ENCODE data around the gene GRIFIN.
A peak's percentile ranks its signal among the peaks of the same experiment; 100 is the strongest.

GRIFIN gene

GRCh38 chr7:2476298-2476697 lies at the start of gene GRIFIN:
TSS of gene GRIFIN (minus strand) at chr7:2476398. CDS start at chr7:2476383, 15 bp downstream.
- no peak for DNase-seq

GRCh38 chr7:2524808-2525657 lies 48.8 kb upstream of the GRIFIN start:
- DNase-seq, result no peak

- DNase-seq, result no peak
Measured at GRCh38 chr7:2523941-2524807, 48.0 kb upstream of the GRIFIN start.

- no peak for DNase-seq
Measured at GRCh38 chr7:2523461-2523936, 47.3 kb upstream of the GRIFIN start.

GRCh38 chr7:2522780-2523433 lies 46.7 kb upstream of the GRIFIN start:
- DNase-seq, result peak; percentile 38

- DNase-seq, result peak; percentile 80
Measured at GRCh38 chr7:2521952-2522591, 45.9 kb upstream of the GRIFIN start.

GRCh38 chr7:2521341-2521745 lies 45.1 kb upstream of the GRIFIN start:
- no peak for DNase-seq

GRCh38 chr7:2520761-2521290 lies 44.6 kb upstream of the GRIFIN start:
- no peak for DNase-seq

- peak; percentile 27 for DNase-seq
Measured at GRCh38 chr7:2520131-2520760, 44.0 kb upstream of the GRIFIN start.

- DNase-seq, result peak; percentile 89
Measured at GRCh38 chr7:2519119-2519930, 43.1 kb upstream of the GRIFIN start, which contains the start of gene LFNG. TSS of gene LFNG (plus strand) at chr7:2519774. CDS start at chr7:2519862, 88 bp downstream.

GRCh38 chr7:2518737-2519118 lies 42.5 kb upstream of the GRIFIN start:
- DNase-seq, result no peak

- no peak for DNase-seq
Measured at GRCh38 chr7:2517678-2518507, 41.7 kb upstream of the GRIFIN start.

GRCh38 chr7:2517026-2517425 lies 40.8 kb upstream of the GRIFIN start:
- DNase-seq, result no peak

GRCh38 chr7:2516194-2516555 lies 40.0 kb upstream of the GRIFIN start:
- DNase-seq, result no peak

- no peak for DNase-seq
Measured at GRCh38 chr7:2515424-2516193, 39.4 kb upstream of the GRIFIN start.

- no peak for DNase-seq
Measured at GRCh38 chr7:2514473-2515423, 38.5 kb upstream of the GRIFIN start.

- no peak for DNase-seq
Measured at GRCh38 chr7:2513702-2514101, 37.5 kb upstream of the GRIFIN start.

GRCh38 chr7:2512713-2513112 lies 36.5 kb upstream of the GRIFIN start:
- no peak for DNase-seq

Measured in CD4-positive, alpha-beta T cell treated with Interleukin-10 for 1 hour (primary cell).